Stimulated activated CD8-positive, alpha-beta memory T cell treated with anti-CD3 and anti-CD28 coated beads, Interleukin-2, amount 100 ng/mL, for 1 hour (primary cell): ENCODE measurements around the gene TPST1.
"Not testable (repeated sequence)": the region's sequence is repeated elsewhere in the genome, so short reads cannot be mapped to it uniquely, and the experiment has no call there.

ENCODE experiments used
- DNase-seq, 2 donors: peaks; one replicate each; pipeline ENCODE4 v3.0.0-alpha.2; 2020; ENCODE audit warnings: low read depth in 2 of 2

The TPST1 gene

GRCh38 chr7:66204822-66205740, at the start of gene TPST1:
Gene TPST1 (plus strand): TSS chr7:66205334. CDS start chr7:66240426, 35,092 bp downstream.
- DNase-seq = peak; percentile 61 to 62

- DNase-seq = not testable (repeated sequence)
Measured at GRCh38 chr7:66156035-66156434, 49.1 kb upstream of the TPST1 start.

DNA sequence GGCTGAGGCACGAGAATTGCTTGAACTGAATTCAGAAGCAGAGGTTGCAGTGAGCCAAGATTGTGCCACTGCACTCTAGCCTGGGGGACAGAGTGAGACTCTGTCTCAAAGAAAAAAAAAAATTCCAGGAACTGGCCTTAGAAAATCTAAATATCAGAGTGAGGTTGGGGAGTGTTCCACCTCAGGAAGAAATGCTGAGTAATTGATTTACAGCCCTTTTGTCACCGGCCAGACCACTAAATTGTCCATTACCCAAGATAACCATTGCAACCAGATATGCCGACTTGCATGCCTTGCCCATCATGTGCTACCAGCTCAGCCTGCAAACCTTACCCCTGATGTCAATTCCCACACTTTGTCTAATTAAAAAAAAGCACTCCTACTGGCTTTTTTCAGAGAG, 48.1 kb upstream of the TPST1 start:
- DNase-seq = no peak

DNA sequence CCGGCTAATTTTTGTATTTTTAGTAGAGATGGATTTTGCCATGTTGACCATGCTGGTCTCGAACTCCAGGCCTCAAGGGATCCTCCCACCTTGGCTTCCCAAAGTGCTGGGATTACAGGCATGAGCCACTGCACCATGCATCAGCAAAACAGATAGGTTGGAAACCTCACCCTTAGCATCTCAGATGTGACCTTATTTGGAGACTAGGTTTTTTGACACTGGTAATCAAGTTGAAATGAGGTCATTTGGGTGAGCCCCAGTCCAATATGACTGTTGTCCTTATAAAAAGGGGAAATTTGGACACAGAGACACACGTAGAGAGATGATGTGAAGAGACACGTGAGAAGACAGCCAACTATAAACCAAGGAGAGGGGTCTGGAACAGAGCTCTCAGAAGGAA, 42.5 kb upstream of the TPST1 start:
- no peak for DNase-seq

- DNase-seq = no peak
Measured at GRCh38 chr7:66163186-66163610, 41.9 kb upstream of the TPST1 start.

GRCh38 chr7:66164356-66164755, 40.8 kb upstream of the TPST1 start:
- DNase-seq = no peak

DNA sequence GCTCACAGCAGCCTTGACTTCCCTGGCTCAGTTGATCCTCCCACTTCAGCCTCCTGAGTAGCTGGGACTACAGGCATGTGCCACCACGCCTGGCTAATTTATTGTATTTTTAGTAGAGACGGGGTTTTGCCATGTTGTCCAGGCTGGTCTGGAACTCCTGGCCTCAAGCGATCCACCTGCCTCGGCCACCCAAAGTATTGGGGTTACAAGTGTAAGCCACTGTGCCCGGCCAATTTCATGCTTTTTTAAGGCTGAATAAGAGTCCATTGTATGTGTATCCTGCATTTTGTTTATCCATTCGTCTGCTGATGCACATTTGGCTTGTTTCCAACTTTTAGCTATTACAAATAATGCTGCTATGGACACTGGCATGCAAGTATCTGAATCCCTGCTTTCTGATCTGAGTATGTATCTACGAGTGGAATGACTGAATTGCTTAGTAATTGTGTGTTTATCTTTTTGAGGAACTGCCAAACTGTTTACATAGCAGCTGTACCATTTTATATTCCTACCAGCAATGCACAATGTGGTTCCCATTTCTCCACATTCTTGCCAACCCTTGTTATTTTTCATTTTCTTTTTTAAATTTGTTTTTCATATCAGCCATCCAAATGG, 37.3 kb upstream of the TPST1 start:
- DNase-seq = no peak

DNA sequence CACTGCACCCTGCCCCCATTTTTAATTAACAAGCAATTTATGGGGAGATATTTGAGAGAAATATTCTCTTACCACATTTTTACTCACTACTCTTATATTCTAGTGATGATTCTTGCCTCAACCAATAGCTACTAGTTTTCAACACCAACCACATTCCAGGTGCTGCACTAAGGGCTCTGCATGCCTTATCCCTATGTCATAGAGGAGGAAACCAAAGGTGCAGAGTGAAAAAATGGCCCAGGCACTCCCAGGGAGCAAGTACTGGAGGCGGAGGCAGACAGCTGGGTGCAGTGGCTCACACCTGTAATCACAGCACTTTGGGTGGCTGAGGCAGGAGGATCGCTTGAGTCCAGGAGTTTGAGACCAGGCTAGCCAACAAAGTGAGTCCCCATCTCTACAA, 35.5 kb upstream of the TPST1 start:
- no peak for DNase-seq

DNA sequence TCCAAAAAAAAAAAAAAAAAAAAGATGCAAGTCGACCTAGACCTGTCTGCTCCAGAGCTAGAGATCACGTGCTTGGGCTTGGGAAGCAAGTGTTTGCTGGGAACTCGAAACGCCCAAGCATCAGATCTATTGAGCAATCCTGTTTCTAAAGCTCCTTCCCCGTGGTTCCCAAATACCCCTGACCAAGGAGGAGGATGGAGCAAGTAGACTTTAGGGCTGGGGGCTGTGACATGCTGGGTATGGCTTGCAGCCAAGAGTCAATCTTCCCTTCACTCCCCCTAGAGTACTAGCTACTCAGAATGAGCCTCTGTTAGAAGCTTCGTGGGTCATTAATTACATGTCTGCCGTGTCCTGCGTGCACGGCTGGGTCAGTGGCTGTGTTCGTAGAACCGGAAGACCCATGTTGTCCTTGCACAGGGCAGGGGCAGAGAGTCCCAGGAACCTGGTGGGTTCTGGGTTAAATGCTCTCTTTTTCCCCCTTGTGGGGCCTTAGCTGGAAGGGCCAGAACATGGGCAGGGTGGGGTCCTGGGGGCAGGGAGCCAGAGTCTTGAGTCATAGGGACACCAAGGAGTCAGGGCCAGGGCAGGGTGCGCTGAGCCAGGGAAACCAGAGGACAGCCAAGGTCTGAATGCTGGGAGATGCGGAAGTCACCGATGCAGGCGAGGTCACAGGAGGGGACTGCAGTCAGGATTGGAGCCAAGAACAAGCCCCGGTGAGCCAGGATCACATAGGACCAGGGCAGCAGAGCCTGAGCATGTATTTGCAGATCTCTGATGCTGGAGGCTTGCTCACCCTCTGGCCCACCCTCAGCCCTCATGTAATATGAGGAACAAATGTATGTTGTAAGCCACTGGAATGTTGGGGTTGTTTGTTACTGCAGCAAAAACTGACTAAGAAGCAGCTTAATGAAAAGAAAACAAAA, 34.6 kb upstream of the TPST1 start:
- no peak for DNase-seq

DNA sequence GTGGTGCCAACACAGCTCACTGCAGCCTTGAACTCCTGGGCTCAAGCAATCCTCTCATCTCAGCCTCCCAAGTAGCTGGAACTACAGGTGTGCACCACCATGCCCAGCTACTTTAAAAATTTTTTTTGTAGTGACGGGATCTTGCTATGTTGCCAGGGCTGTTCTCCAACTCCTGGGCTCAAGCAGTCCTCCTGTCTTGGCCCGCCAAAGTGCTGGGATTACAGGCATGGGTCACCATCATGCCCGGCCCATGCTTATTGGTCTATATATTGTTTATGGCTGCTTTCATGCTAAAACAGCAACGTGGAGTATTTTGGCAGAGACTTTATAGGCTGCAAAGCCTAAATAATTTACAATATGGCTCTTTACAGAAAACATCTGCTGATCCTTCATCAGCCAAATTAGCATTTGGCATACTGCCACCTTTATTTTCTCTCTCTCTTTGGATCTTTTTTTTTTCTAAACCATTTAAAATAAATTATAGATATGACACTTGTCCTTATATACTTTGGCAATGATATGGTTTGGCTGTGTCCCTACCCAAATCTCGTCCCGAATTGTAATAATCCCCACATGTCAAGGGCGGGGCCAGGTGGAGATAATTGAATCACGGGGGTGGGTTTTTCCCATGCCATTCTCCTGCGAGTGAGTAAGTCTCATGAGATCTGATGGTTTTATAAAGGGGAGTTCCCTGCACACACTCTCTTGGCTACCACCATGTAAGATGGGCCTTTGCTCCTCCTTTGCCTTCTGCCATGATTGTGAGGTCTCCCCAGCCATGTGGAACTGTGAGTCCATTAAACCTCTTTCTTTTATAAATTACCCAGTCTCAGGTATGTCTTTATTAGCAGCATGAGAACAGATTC, 32.4 kb upstream of the TPST1 start:
- DNase-seq = not testable (repeated sequence)

DNA sequence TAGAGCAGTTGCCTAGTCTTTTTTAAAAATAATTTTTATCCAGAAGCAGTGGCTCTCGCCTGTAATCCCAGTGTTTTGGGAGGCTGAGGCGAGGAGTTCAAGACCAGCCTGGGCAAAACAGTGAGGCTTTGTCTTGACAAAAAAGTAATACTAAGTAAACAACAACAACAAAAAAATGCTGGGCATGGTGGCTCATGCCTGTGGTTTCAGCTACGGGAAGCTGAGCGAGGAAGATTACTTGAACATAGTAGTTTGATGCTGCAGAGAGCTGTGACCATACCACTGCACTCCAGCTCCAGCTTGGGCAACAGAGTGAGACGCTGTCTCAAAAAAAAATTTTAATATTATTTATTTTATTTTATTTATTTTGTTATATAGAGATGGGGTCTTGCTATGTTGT, 31.3 kb upstream of the TPST1 start:
- DNase-seq = no peak

- not testable (repeated sequence) for DNase-seq
Measured at GRCh38 chr7:66175006-66175405, 30.1 kb upstream of the TPST1 start.

DNA sequence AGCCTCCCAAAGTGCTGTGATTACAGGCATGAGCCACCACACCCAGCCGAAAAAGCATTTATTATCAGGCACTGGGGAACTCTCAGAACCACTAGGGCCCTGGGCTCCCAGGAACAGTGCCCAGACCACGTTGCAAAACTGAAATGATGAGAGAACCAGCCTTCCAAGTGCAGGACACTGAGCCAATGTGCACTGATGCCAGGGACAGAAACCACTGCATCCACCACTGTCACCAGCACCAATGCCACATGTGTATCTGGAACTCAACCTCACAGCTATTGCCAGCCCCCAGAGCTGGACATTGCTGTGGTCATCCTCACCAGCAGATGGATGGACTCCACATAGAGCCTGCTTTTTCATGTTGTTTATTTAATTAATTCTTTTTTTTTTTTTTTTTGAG, 28.2 kb upstream of the TPST1 start:
- no peak for DNase-seq

DNA sequence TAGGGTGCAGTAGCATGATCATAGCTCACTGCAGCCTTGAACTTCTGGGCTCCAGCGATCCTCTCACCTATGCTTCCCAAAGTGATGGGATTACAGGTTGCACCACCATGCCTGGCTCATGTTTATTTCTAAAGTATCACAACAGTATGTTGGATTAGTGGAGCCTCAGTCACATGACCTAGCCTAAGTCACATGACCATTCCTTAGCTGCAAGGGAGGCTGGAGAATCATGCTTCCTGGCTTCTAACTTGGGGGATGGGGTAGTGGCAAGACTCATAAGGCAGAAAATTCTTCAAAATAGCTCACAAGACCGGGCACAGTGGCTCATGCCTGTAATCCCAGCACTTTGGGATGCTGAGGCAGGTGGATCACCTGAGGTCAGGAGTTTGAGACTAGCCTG, 26.9 kb upstream of the TPST1 start:
- DNase-seq = no peak

- DNase-seq = no peak
Measured at GRCh38 chr7:66181329-66181728, 23.8 kb upstream of the TPST1 start.

DNA sequence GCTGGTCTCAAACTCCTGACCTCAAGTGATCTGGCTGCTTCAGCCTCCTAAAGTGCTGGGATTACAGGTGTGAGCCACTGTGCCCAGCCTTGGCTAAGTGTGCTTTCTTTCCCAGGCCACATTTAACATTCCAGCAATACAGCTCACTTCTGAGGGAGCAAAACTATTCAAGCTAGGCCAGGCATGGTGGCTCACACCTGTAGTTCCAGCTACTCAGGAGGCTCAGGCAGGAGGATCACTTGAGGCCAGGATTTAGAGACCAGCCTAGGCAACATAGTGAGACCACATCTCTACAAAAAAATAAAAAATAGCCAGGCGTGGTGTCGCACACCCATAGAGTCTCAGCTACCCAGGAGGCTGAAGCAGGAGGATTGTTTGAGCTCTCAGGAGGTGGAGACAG, 23.3 kb upstream of the TPST1 start:
- DNase-seq = no peak

DNA sequence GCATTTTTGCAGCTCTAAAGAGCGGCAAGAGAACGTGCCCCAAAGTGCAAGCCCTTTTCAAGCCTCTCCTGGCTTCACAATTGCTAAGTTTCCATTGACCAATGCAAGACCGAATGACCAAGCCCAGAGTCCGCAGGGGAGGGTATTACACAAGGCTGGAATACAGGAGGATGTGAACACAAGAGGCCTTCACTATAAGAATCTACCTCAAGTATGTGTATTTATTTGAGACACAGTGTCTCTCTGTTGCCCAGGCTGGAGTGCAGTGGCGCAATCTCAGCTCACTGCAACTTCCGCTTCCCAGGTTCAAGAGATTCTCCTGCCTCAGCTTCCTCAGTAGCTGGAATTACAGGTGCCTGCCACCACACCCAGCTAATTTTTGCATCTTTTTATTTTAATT, 22.2 kb upstream of the TPST1 start:
- no peak for DNase-seq

DNA sequence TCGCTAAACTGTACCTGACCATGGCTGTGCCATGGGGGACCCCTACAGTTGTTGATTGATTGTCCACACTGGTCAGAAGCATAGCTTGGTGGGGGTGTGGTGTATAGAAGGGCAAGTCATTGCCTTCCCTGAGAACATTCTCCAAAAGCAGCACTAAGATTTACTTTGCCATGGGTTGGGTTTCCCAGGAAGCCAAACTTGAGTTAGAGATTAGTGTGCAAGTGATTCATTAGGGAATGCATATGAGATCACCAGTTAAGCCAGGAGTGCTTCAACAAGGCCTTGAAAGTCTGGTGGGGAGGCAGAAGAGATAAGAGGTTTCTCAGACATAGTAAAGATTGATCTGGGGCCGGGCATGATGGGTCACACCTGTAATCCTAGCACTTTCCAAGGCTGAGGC, 21.4 kb upstream of the TPST1 start:
- DNase-seq = no peak

DNA sequence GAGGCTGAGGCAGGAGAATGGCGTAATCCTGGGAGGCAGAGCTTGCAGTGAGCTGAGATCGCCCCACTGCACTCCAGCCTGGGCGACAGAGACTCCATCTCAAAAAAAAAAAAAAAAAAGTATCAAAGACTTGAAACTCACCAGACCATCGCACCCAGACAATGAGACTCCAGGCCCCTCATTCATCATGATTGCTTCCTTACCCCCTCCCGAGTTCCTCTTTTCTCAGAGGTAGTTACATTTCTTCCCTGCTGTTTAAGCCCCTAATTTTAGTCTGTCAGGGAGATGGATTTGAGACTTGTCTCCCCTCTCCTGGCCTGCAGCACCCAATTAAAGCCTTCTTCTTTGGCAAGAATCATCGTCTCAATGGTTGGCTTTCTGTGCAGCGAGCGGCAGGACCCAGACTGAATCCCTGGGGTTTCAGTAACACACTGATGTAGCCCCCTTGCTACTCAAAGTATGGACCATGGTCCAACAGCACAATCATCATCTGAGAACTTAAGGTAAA, 19.4 kb upstream of the TPST1 start:
- DNase-seq = no peak

DNA sequence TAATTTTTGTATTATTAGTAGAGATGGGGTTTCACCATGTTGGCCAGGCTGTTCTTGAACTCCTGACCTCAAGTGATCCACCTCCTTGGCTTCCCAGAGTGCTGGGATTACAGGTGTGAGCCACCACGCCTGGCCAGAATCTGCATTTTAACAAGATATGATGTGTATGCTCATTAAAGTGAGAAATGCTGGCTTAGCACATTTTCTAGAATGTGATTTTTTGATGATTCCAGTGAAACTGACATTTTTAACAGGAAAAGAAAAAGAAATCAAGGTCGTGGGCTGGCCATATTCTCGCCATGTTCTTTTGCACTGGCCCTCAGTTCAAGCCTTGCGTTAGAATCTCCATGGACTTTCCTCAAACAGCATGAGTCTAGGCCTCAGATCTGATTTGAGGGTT, 18.1 kb upstream of the TPST1 start:
- no peak for DNase-seq

- no peak for DNase-seq
Measured at GRCh38 chr7:66187905-66188304, 17.2 kb upstream of the TPST1 start.
